HG03060 (cell line): ENCODE measurements around the gene TRIM56.
"Not testable (repeated sequence)": the region's sequence is repeated elsewhere in the genome, so short reads cannot be mapped to it uniquely, and the experiment has no call there.

ENCODE experiments used
- ATAC-seq: cut with Tn5 transposase; IDR thresholded peaks from one replicate; pipeline ENCODE4 v1.9.1; 2021; ENCODE audit warnings: low read depth, moderate number of reproducible peaks; ENCODE audit not compliant: unreplicated experiment

The TRIM56 gene

GRCh38 chr7:101085162-101085964 is at the start of gene TRIM56:
TRIM56 (plus strand) TSS chr7:101085481; CDS start chr7:101087313, 1,832 bp downstream.
- ATAC-seq = peak; percentile 60

GRCh38 chr7:101035941-101036340 is 49.3 kb upstream of the TRIM56 start:
- no peak for ATAC-seq

- not testable (repeated sequence) for ATAC-seq
These were observed 44.0 kb upstream of the TRIM56 start for GRCh38 chr7:101041283-101041682.

- no peak for ATAC-seq
These were observed 26.9 kb upstream of the TRIM56 start for GRCh38 chr7:101058355-101058754.

- ATAC-seq = no peak
These were observed 25.7 kb upstream of the TRIM56 start for GRCh38 chr7:101059620-101059942.

- no peak for ATAC-seq
These were observed 24.3 kb upstream of the TRIM56 start for GRCh38 chr7:101060992-101061391.

- ATAC-seq = not testable (repeated sequence)
These were observed 21.1 kb upstream of the TRIM56 start for GRCh38 chr7:101064176-101064550.

- ATAC-seq = not testable (repeated sequence)
These were observed 20.1 kb upstream of the TRIM56 start for GRCh38 chr7:101065162-101065561.

- no peak for ATAC-seq
These were observed 19.0 kb upstream of the TRIM56 start for GRCh38 chr7:101066141-101066832.

GRCh38 chr7:101066833-101067177 is 18.5 kb upstream of the TRIM56 start:
- ATAC-seq = no peak

- no peak for ATAC-seq
These were observed 16.9 kb upstream of the TRIM56 start for GRCh38 chr7:101068401-101068800.

GRCh38 chr7:101071362-101072104 is 13.7 kb upstream of the TRIM56 start:
- ATAC-seq = not testable (repeated sequence)

GRCh38 chr7:101075646-101076045 is 9.6 kb upstream of the TRIM56 start:
- no peak for ATAC-seq

- ATAC-seq = not testable (repeated sequence)
These were observed 9.1 kb upstream of the TRIM56 start for GRCh38 chr7:101076183-101076582.

GRCh38 chr7:101077303-101078086 is 7.8 kb upstream of the TRIM56 start:
- ATAC-seq = no peak

- ATAC-seq = no peak
These were observed 3.8 kb upstream of the TRIM56 start for GRCh38 chr7:101081432-101081831.

- ATAC-seq = no peak
These were observed 468 bp upstream of the TRIM56 start for GRCh38 chr7:101084865-101085161.

GRCh38 chr7:101087334-101088068 is 2.2 kb downstream of the TRIM56 start:
- no peak for ATAC-seq

GRCh38 chr7:101088069-101088425 is 2.8 kb downstream of the TRIM56 start:
- ATAC-seq = no peak

GRCh38 chr7:101088858-101089529 is 3.7 kb downstream of the TRIM56 start:
- no peak for ATAC-seq
